NCI-H748 (cell line): ENCODE results near the gene ARL17B.
A peak's percentile ranks its signal among the peaks of the same experiment; 100 is the strongest.
"Not testable (repeated sequence)": the region's sequence is repeated elsewhere in the genome, so short reads cannot be mapped to it uniquely, and the experiment has no call there.

Source experiments
- DNase-seq: peaks from one replicate; lab custom pipeline; 2025; ENCODE audit not compliant: unreplicated experiment; lab: John Stamatoyannopoulos, UW

Gene ARL17B

GRCh38 chr17:46252804-46253203 is 108.8 kb downstream of the ARL17B start:
- DNase-seq: not testable (repeated sequence)

GRCh38 chr17:46249153-46249552 is 112.4 kb downstream of the ARL17B start:
- DNase-seq: not testable (repeated sequence)

GRCh38 chr17:46244949-46245768 is 116.4 kb downstream of the ARL17B start:
- not testable (repeated sequence) for DNase-seq

- not testable (repeated sequence) for DNase-seq
These were observed 117.1 kb downstream of the ARL17B start for GRCh38 chr17:46244339-46244913.

- not testable (repeated sequence) for DNase-seq
These were observed 117.6 kb downstream of the ARL17B start for GRCh38 chr17:46243928-46244327.

- DNase-seq: not testable (repeated sequence)
These were observed 118.1 kb downstream of the ARL17B start for GRCh38 chr17:46243505-46243904.

GRCh38 chr17:46231359-46231758 is 130.2 kb downstream of the ARL17B start:
- DNase-seq: not testable (repeated sequence)

GRCh38 chr17:46225274-46225794 is 136.2 kb downstream of the ARL17B start:
- peak; percentile 91 for DNase-seq

- not testable (repeated sequence) for DNase-seq
These were observed 136.7 kb downstream of the ARL17B start for GRCh38 chr17:46224864-46225263.
